Transverse colon (tissue), 4 donors: ENCODE measurements around the gene KRT2.

Source experiments
- POLR2A ChIP-seq: fragments of 450-650 bp; IDR thresholded peaks from one replicate; pipeline ENCODE4 v1.6.1; 2016; ENCODE audit warnings: antibody characterized with exemption, mild to moderate bottlenecking, moderate library complexity
- POLR2AphosphoS5 ChIP-seq, 3 donors: sonication (generic); formaldehyde crosslinking; IDR thresholded peaks; one replicate each; pipeline ENCODE4 v1.6.1; 2016; ENCODE audit warnings: antibody characterized with exemption in 3 of 3
- TF ChIP-seq, protein P1 (sequence below), 5 experiments: fragments of 200-600 bp in 3 of 5; fragments of 450-650 bp in 2 of 5; sonication (generic) in 3 of 5; IDR thresholded peaks; 1 replicate in 2 of 5; 2 replicates in 3 of 5; pipeline ENCODE4 v1.5.1; 2016 to 2017; ENCODE audit warnings: antibody characterized with exemption in 5 of 5, inconsistent platforms in 3 of 5, mild to moderate bottlenecking in 2 of 5, moderate library complexity in 1 of 5

DNA sequence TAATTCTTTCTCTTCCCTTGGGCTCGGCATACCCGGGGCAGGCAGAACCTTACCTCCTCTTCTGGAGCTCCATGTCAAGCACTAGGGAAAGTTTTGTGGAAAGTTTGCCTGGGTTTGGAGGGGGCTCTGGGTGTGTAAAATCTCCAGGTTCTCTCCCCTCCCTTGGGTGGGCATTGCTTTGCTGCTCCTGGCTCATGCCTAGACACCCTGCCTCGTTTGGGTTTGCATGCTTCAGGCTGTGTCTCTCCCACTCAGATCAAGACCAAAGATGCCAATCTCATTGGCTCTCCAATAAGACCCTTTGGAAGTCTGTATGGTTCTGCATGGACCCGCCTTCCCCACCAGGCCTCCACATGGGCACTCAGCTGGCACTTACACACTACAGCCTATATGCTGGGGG lies 6.2 kb upstream of the KRT2 start:
- TF ChIP-seq, protein P1, sequence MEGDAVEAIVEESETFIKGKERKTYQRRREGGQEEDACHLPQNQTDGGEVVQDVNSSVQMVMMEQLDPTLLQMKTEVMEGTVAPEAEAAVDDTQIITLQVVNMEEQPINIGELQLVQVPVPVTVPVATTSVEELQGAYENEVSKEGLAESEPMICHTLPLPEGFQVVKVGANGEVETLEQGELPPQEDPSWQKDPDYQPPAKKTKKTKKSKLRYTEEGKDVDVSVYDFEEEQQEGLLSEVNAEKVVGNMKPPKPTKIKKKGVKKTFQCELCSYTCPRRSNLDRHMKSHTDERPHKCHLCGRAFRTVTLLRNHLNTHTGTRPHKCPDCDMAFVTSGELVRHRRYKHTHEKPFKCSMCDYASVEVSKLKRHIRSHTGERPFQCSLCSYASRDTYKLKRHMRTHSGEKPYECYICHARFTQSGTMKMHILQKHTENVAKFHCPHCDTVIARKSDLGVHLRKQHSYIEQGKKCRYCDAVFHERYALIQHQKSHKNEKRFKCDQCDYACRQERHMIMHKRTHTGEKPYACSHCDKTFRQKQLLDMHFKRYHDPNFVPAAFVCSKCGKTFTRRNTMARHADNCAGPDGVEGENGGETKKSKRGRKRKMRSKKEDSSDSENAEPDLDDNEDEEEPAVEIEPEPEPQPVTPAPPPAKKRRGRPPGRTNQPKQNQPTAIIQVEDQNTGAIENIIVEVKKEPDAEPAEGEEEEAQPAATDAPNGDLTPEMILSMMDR (IDR thresholded peaks at IDR 0.05): no peak
- TF ChIP-seq POLR2A (no peak), POLR2AphosphoS5 (IDR thresholded peaks at IDR 0.05) (no peak)
